Neural progenitor cell (in vitro differentiated cells): Measurements from ENCODE around the gene ZNF326. TPM values are rescaled to one million over a fixed set of nuclear protein-coding genes. Genes with fewer than 3 reads are reported as not detected.

Experiments
- DNase-seq: peaks from one replicate; pipeline ENCODE4 v3.0.0-alpha.2; 2016; ENCODE audit warnings: low spot score
- H2AFZ ChIP-seq: fragments of 200-600 bp; sonication (generic); replicated peaks from 2 replicates; pipeline ENCODE4 v1.6.1; 2016; ENCODE audit warnings: antibody characterized with exemption
- H3F3A ChIP-seq: fragments of 200-600 bp; sonication (generic); 2 replicates; pipeline ENCODE4 v1.6.1; 2016; ENCODE audit warnings: antibody characterized with exemption, low read depth
- H3K27ac ChIP-seq: fragments of 200-600 bp; sonication (generic); 2 replicates; pipeline ENCODE4 v1.5.1; 2016; ENCODE audit warnings: mild to moderate bottlenecking
- H3K27me3 ChIP-seq: fragments of 200-600 bp; sonication (generic); 2 replicates; pipeline ENCODE4 v1.6.1; 2016; ENCODE audit warnings: mild to moderate bottlenecking, moderate library complexity
- H3K36me3 ChIP-seq: fragments of 200-600 bp; sonication (generic); 2 replicates; pipeline ENCODE4 v1.5.1; 2016
- H3K4me1 ChIP-seq: fragments of 200-600 bp; sonication (generic); 2 replicates; pipeline ENCODE4 v1.6.1; 2016; ENCODE audit warnings: mixed run types
- H3K4me2 ChIP-seq: fragments of 200-600 bp; sonication (generic); 2 replicates; pipeline ENCODE4 v1.6.1; 2016
- H3K4me3 ChIP-seq: fragments of 200-600 bp; sonication (generic); 2 replicates; pipeline ENCODE4 v1.5.1; 2016
- H3K79me2 ChIP-seq: fragments of 200-600 bp; sonication (generic); 2 replicates; pipeline ENCODE4 v1.6.1; 2016; ENCODE audit warnings: low read depth
- H3K9ac ChIP-seq: fragments of 200-600 bp; sonication (generic); 2 replicates; pipeline ENCODE4 v1.6.1; 2016
- H3K9me3 ChIP-seq: fragments of 200-600 bp; sonication (generic); 2 replicates; pipeline ENCODE4 v1.5.1; 2016; ENCODE audit warnings: low read depth
- H4K20me1 ChIP-seq: fragments of 200-600 bp; sonication (generic); 2 replicates; pipeline ENCODE4 v1.6.1; 2016; ENCODE audit warnings: low read depth
- H3K27ac Mint-ChIP-seq: 3 replicates; pipeline ENCODE4 v1.8.0; 2021; ENCODE audit warnings: mixed read lengths
- H3K27me3 Mint-ChIP-seq: 2 replicates; pipeline ENCODE4 v1.8.0; 2022; ENCODE audit warnings: low read depth, mild to moderate bottlenecking, inconsistent platforms, moderate library complexity, mixed read lengths; ENCODE audit not compliant: insufficient read depth
- H3K36me3 Mint-ChIP-seq: 3 replicates; pipeline ENCODE4 v1.8.0; 2021; ENCODE audit warnings: mixed read lengths
- H3K4me1 Mint-ChIP-seq: 3 replicates; pipeline ENCODE4 v1.8.0; 2021; ENCODE audit warnings: mixed read lengths
- H3K4me3 Mint-ChIP-seq: 3 replicates; pipeline ENCODE4 v1.8.0; 2021; ENCODE audit warnings: mild to moderate bottlenecking, moderate library complexity, mixed read lengths
- H3K9me3 Mint-ChIP-seq: 3 replicates; pipeline ENCODE4 v1.8.0; 2020; ENCODE audit warnings: mixed read lengths
- CTCF ChIP-seq: fragments of 200-600 bp; sonication (generic); IDR thresholded peaks from 2 replicates; pipeline ENCODE4 v1.5.1; 2017; ENCODE audit warnings: antibody characterized with exemption, mild to moderate bottlenecking
- EZH2 ChIP-seq: fragments of 200-600 bp; sonication (generic); IDR thresholded peaks from 2 replicates; pipeline ENCODE4 v1.6.1; 2017; ENCODE audit warnings: antibody characterized with exemption, mild to moderate bottlenecking, moderate library complexity
- EZH2phosphoT487 ChIP-seq: fragments of 200-600 bp; sonication (generic); IDR thresholded peaks from 2 replicates; pipeline ENCODE4 v1.6.1; 2017; ENCODE audit warnings: antibody characterized with exemption
- total RNA-seq: library from RNA; depleted of rRNA; stranded (reverse); fragments of >200 nt; gene quantifications from 2 replicates; pipeline ENCODE4 v1.2.3, GENCODE V29; 2015; ENCODE audit warnings: low replicate concordance

The ZNF326 gene
- total RNA-seq, 1 donor from 2014 or later, result 45.0 TPM

GRCh38 chr1:89966656-89967055 lies 28.3 kb upstream of the ZNF326 start:
- Histone ChIP-seq H3K4me2 (no peak overlapping the region), H3K27ac (peak overlapping the region; percentile 1), H3F3A (no peaks in the 10 kb centered on the region), H3K36me3 (no peaks in the 10 kb centered on the region), H3K4me3 (no peak overlapping the region), H3K79me2 (no peaks in the 10 kb centered on the region), H4K20me1 (no peaks in the 10 kb centered on the region), H3K4me1 (no peaks in the 10 kb centered on the region), H2AFZ (no peak overlapping the region), H3K9ac (no peak overlapping the region), H3K27me3 (no peaks in the 10 kb centered on the region), H3K9me3 (no peaks in the 10 kb centered on the region)
- H3K4me3 Mint-ChIP-seq, result no peak overlapping the region
- H3K9me3 Mint-ChIP-seq, result peaks cover 2% of the 10 kb centered on the region
- no peak for DNase-seq
- H3K36me3 Mint-ChIP-seq, result no peaks in the 10 kb centered on the region
- no peak for TF ChIP-seq EZH2
- TF ChIP-seq CTCF, result no peak
- TF ChIP-seq EZH2phosphoT487, result no peak
- no peak overlapping the region for H3K27ac Mint-ChIP-seq
- H3K27me3 Mint-ChIP-seq, result peaks cover 3% of the 10 kb centered on the region
- H3K4me1 Mint-ChIP-seq, result peaks cover 3% of the 10 kb centered on the region

DNA sequence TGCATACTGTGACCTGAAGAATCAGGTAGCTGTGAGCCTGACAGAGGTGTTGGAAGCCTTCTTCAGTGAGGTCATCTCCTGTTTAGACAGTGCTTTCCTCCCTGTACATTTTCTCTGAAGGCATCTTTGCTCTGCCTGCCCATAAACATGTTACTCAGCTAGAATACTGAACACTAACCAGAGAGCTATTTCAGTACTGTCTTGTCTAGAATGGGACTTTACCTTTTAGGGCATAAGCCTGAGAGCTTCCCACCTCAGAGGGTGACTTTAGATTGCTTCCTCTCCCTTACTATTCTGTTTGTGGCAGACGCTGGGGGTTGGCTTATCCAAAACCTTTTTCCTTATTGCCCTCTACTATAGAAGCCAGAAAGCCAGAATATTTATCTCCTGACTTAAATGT lies 23.3 kb upstream of the ZNF326 start:
- Histone ChIP-seq H3K9ac (no peak overlapping the region), H3F3A (peaks cover 4% of the 10 kb centered on the region), H4K20me1 (no peaks in the 10 kb centered on the region), H3K4me1 (no peaks in the 10 kb centered on the region), H3K36me3 (no peaks in the 10 kb centered on the region), H3K4me2 (no peak overlapping the region), H3K27me3 (no peaks in the 10 kb centered on the region), H3K79me2 (no peaks in the 10 kb centered on the region), H3K9me3 (no peaks in the 10 kb centered on the region), H3K27ac (no peak overlapping the region), H2AFZ (no peak overlapping the region), H3K4me3 (no peak overlapping the region)
- H3K9me3 Mint-ChIP-seq, result no peaks in the 10 kb centered on the region
- no peak overlapping the region for H3K4me3 Mint-ChIP-seq
- TF ChIP-seq CTCF (no peak), EZH2phosphoT487 (no peak), EZH2 (no peak)
- DNase-seq, result no peak
- H3K36me3 Mint-ChIP-seq, result no peaks in the 10 kb centered on the region
- no peaks in the 10 kb centered on the region for H3K4me1 Mint-ChIP-seq
- no peak overlapping the region for H3K27ac Mint-ChIP-seq
- peaks cover 2% of the 10 kb centered on the region for H3K27me3 Mint-ChIP-seq

- Mint-ChIP-seq H3K9me3 (no peaks in the 10 kb centered on the region), H3K4me3 (no peak overlapping the region), H3K4me1 (no peaks in the 10 kb centered on the region), H3K36me3 (no peaks in the 10 kb centered on the region), H3K27me3 (peaks cover 2% of the 10 kb centered on the region), H3K27ac (no peak overlapping the region)
- H3K27me3 ChIP-seq, result no peaks in the 10 kb centered on the region
- no peak overlapping the region for H3K27ac ChIP-seq
- no peak overlapping the region for H3K4me3 ChIP-seq
- no peaks in the 10 kb centered on the region for H4K20me1 ChIP-seq
- H3K36me3 ChIP-seq, result no peaks in the 10 kb centered on the region
- H3K9me3 ChIP-seq, result no peaks in the 10 kb centered on the region
- no peaks in the 10 kb centered on the region for H3K79me2 ChIP-seq
- no peaks in the 10 kb centered on the region for H3K4me1 ChIP-seq
- peaks cover 4% of the 10 kb centered on the region for H3F3A ChIP-seq
- TF ChIP-seq EZH2phosphoT487 (no peak), CTCF (no peak), EZH2 (no peak)
- no peak overlapping the region for H2AFZ ChIP-seq
- no peak overlapping the region for H3K9ac ChIP-seq
- H3K4me2 ChIP-seq, result no peak overlapping the region
- DNase-seq, result no peak
Observed at GRCh38 chr1:89972024-89972423, 22.9 kb upstream of the ZNF326 start.
